Activated T-helper 1 cell treated with anti-CD3 and anti-CD28 coated beads, Interleukin-2, amount 50 U/mL, for 16 hours (primary cell): ENCODE results near the gene PTPRE.

Experiments
- DNase-seq, 2 donors: peaks; one replicate each; pipeline ENCODE4 v3.0.0-alpha.2; 2020; ENCODE audit warnings: low read depth in 1 of 2, low spot score in 1 of 2

PTPRE gene

DNA sequence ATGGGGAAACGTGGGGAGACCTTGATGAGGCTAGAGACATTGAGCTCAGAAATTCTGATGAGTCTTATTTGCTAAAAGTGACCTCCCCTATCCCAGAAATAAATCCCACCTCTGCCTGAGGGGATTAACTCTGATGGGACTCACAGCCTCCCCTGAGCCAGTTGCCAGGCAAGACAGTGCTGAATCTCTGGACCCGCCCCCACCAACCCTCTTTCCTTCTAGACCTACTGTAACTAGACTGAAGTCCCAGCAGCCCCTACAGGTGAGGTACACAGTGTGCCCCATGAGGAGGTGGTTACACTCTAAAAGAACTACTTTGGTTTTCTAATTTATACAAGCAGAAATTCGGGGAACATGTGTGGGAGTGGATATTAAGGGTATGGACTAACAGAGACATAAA is 42.9 kb downstream of the PTPRE start:
- DNase-seq: no peak

DNA sequence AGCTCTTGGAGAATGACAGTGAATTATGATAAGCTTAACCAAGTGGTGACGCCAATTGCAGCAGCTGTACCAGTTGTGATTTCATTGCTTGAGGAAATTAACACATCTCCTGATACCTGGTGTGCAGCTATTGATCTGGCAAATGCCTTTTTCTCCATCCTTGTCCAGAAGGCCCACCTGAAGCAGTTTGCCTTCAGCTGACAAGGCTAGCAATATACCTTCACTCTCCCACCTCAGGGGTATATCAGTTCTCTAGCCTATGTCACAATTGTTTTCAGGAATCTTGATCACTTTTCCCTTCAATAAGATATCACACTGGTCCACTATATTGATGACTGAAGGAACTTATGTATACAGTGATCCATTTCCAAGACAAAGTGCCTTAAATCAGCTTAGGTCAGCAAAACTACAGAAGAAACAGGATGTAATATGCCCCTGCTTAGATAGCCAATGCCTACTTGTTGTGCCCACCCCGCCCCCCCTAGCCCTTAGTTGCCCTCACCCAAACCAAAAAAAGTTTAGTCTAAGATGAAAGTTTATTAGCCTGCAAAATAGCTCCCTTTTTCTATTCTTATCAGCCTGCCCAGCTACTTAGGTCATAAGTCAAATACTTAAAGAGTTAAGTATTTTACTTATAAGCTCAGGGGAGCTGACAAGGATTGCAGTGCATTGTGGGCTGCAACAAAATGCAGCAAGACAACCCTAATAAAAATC is 45.1 kb downstream of the PTPRE start:
- DNase-seq: no peak

DNA sequence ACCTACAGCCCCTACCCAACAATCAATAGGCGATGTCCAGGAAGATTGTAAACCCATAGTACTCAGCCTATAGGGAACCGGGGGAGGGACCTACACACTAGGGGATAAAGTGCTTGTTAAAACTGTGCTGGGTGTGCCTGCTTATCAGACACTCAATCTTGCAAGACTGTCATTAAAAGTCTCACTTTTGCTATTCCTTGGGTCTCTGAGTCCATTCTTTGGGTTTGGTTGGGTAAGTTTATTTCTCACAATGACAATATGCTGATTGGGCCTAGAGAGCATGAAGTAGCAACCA is 45.6 kb downstream of the PTPRE start:
- DNase-seq: no peak

GRCh38 chr10:127952918-127953317 is 46.0 kb downstream of the PTPRE start:
- no peak for DNase-seq

GRCh38 chr10:127953876-127954275 is 47.0 kb downstream of the PTPRE start:
- DNase-seq: no peak

DNA sequence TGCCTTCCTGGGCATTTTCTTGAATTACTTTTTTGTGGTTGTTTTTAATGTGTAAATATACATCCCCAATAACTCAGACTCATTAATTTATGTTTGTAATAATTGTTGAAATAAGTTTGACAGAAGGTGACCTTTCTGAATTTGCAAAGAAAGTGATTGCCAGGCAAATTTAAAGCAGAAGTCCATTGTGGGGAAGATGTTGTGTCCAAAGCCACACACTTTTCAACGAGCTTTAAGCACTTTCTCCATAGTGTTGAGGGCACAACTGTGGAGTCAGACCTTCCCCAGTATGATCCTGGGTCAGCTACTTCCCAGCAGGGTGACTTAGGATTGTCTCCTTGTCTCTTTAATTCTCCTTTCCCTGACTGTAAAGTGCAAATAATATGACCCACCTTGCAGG is 52.5 kb downstream of the PTPRE start:
- DNase-seq: no peak

DNA sequence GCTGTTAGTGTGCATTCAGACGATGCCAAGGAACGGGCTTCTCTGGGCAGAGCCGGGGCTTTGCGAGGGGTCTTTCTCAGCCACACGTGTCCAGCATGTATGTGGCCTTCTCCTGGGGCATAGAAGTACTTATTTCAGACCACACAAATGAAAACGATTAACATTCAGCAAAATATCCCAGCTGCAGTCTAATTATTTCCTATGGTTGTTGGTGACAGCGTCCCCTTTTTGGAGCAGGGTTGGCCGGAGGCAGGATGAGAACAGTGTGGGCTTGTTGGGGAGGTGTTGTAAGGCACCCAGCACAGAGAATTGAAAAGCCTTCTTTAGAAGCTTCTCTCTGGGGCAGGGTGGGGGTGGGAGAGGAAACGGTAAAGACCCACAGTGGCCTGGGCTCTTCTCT is 54.2 kb downstream of the PTPRE start:
- no peak for DNase-seq

DNA sequence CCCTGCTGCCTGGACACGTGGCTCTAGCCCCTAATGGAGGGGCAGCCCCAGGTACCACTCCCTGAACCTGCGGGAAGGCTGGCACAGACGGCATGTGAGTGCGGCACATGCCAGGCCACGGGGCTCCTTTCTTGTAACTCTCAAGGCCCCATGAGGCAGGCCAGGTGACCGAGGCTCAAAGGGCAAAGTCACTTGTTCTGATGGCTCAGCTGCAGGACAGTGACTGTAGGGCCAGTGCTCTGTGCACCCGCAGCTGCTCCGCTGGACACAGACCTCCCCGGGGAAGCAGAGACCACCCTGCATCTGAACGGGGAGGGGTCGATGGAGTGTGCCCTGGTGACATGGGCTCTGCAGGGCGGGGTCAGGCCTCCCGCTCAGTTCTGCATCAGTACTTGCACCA is 55.3 kb downstream of the PTPRE start:
- DNase-seq: no peak

DNA sequence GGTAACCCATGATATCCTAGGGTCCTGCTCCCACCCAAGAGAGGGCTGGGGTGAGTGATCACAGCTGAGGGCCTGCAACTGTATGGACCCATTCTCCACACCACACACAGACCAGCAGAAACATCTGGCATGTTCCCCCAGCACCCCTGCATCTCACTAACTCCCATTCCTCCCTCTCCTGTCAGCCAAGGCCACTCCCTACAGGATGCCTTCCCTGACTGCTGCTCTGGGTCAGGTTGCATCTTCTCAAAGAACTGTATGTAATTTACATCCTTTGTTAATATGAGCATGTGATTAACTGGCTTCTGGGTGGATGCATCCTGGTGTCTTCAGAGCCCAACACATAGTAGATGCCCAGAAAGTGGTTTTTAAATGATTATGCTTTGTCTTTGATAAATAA is 56.2 kb downstream of the PTPRE start:
- no peak for DNase-seq

DNA sequence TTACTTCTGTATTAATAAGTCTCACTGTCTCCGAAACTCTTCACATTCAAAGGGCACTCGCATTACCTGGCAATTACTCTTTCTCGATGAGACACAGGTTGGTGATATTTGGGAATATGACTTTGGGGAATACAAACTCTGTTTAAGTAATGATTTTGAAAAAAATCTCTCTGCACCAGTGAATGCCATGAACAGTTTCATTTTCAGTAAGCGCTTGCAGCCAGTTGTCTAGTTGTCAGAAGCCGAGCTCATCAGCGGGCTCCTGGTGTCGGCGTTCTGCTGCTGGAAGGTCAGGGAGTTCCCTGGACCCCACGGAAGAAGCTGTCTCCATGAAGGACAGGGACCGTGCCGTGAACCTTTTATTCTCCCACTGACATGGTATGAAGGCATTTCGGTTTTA is 57.7 kb downstream of the PTPRE start:
- DNase-seq: no peak

DNA sequence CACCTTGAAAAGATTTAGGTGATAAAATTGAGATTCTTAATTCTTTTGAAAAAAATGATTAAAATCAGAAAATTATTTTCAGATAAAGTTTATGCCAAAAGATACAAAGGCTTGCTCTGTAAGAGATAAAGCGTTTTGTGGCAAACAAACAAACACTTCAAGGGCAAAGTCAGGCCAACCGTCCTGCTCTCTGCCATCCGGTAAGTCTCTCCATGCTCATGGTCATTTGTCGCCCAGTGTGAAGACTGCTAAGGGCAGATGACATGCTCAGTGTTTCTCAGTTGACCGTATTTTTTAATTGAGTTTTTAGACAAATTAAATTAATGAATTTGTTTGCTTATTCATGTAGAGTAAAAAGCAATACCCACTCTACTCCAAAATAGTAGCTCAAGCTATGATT is 60.0 kb downstream of the PTPRE start:
- no peak for DNase-seq

DNA sequence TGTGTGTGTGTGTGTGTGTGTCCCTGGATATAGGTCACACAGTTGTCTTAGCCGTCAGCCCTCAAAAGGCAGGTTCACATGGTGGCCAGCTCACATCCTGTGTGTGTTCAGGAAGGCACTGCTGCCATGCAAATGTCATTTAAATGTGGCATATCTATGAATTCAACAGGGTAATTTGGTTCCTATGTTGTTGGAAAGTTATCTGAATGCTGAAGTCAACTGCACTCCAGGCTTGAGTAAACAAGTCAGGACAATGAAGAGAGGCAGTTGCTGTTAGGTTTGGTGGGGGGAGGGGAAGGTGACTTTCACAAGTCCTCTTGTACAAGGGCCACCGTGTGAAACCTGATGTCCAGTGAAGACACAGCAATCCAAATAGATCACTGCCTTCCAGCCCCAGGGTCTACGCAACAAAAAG is 61.1 kb downstream of the PTPRE start:
- no peak for DNase-seq

DNA sequence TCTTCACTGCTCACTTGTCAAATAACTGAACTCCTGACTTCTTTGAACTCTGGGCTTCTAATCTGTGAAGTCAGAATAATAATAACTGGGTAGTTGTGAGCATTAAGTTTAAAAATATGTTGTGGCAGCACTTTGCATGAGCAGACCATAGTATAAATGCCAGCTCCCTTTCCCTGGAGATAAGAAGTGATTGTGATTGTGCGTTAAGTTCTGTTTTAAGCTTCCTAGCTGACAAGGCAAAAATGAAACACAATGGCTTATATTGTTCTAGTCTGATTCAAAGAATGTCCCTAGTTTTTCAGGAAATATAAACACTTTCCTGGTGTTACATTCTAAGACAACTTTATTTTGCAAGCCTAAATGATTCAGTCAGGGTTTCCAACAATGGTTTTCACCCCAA is 61.8 kb downstream of the PTPRE start:
- no peak for DNase-seq

GRCh38 chr10:127971101-127971946 is 64.4 kb downstream of the PTPRE start:
- DNase-seq: no peak

DNA sequence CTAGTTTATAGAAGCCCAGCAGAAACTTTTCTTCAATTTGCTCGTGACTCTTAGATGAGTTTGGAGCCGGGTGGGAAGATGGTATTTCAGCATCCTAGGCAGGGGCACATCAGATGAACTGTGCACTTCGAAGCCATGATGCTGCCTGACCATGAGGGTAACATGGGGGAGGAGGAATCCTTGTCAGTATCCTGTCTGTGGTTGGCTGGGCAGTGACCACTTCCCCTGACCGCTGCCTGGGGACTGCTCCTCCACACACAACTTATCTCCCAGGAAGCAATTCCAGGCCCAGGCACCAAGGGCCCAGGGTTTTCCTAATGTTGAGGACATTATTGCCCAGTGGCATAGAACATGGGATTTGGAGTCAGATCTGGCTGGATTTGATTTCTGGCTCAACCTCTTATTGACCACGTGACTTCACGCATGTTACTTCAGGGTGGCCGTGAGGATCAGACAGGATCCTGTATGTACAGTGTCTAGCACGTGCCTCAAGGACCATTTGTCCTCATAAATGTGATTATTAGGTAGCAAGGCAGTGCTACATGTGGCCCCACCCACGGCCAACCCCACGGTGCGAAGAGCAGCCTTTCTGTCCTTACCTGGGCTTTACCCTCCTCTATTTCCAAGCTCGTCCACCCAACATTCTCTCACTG is 65.2 kb downstream of the PTPRE start:
- DNase-seq: no peak

DNA sequence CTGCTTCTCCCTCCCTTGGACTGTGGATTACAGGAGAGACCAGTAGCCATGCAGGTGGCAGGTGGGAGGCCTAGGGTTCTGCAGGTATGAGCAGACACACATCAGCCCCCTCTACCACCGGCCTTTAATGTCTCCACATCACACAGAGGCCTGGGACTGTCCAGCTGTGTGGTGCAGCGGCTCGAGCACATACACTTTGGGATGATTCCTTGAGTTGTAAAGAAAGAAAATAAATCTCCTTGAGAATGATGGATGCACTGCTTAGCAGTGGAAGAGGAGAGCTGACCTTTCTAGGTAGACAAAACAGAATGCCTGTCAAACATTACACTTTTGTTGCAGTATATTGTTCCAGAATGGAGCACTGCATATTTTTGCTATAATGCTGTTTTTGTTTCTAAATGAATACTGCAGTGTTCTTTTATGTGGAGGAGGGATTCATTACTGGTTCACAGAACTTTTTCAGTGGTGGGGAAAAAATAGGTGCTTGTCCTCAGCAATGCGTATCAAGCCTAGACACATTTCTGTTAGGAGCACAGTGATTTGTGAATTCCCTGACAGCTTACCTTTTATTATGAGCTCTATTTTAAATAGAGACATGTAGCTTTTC is 66.0 kb downstream of the PTPRE start:
- DNase-seq: no peak

DNA sequence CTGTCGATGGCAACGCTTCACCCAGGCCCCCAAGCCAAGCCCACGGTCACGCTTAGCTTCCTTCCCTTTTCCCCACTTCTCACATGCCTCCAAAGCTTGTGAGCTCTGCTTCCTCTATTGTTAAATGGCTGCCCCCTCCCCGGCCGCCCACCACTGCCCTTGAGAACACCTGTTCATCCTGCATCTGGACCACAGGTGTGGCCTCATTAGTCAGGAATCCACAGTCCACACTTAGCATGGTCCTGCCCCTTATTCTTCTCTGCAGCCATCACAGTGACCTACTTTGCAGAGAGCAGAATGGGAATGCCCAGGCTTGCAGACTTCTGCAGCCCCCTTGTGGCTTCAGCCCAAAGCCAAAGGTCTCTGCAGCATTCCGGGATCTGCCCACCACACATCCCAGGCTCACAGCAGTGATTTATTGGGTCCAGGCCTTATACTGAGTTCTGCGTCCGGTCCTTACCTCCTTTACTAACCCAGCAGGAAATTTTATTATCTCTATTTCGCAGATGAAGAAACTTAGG is 66.9 kb downstream of the PTPRE start:
- no peak for DNase-seq

GRCh38 chr10:127974911-127975310 is 68.0 kb downstream of the PTPRE start:
- DNase-seq: no peak

DNA sequence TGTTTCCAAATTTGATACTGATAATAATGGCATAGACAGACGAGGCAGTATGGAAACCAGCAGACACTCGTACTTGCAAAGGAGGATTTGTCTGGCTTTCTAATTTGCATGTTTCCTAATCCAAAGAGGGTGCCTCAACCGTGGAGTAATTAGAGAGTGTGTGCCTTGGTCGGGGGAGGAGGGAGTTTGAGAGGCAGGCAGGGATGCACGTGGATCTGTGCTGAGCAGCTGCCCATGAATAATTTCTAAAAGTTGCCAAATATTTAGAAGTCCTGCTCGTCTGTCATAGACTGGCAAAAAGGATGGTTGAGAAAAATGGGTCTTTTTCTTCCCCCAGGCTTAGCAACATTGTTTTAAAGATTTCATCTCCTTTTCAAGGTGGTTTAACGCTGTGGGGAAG is 69.4 kb downstream of the PTPRE start:
- DNase-seq: no peak

DNA sequence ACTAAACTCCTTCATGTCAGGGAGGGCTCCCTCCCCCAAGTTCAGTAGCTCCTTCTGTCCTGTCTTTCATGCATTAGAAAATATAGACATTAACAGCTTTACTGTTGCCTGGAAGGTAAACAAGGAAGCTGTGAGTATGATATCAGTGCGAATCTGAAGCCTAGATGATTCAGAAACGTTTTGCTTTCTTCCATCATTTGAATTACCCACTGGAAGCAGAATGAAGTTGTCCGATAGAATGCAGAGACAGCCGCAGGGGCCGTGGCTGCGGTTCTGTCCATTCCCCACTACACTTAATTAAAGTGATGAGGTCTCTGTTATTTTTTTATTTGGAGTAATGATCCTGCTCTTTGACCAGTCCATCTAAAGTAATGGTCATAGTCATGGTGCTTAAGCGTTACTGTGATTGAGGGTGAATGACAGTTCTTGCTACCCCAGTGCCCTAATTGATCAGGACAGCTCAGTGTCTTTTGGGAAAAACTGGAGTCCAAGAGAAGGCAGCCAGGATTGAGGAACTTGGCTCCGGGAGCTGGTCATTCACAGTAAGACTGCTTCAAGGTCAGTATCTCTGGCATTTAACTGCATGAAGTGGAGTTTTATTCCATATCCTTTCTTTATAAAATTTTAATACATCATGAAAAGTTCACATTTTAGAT is 69.9 kb downstream of the PTPRE start:
- no peak for DNase-seq

DNA sequence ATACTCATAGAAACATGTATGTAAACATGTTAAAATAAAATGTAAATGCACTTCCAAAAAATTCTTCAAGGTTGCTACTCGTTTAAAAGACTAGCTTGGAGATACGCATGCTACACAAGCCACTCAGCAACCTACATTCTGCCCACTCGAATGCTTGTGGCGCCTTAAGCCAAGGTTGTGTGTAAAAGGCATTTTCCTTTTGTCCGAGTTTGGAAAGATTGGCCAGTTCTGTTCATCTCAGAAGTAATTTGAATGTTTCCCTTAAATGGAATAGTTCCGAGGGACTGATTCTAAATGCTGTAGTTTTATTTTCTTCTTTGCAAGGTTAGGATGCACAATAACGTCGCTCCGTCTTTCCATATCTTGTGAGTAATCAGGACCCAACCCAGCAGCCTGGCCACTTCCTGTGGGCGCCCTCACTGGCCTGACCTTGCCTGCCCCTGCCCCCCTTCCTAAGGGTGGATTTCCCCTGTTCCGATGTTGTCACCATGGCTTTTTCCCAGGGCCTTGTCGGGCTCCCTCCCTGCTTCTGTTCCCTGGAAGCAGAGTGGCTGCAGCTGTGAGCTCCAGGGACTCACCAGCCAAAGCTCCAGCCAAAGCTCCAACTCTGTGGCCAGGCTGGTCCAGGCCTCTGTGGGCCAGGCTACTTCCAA is 70.6 kb downstream of the PTPRE start:
- DNase-seq: no peak
